HFF-Myc (cell line): ENCODE data around the gene ANP32B.
"Not testable (repeated sequence)": the region's sequence is repeated elsewhere in the genome, so short reads cannot be mapped to it uniquely, and the experiment has no call there.

Source experiments
- DNase-seq: peaks from one replicate; pipeline ENCODE4 v3.0.0-alpha.2; 2011; ENCODE audit warnings: low read depth; ENCODE audit errors: extremely low read depth
- H3K4me3 ChIP-seq: replicated peaks from 2 replicates; pipeline ENCODE4 v1.5.1; 2011; ENCODE audit warnings: low read depth, mild to moderate bottlenecking, control low read depth, low read length
- CTCF ChIP-seq: IDR thresholded peaks from 2 replicates; pipeline ENCODE4 v1.5.1; 2012; ENCODE audit warnings: mild to moderate bottlenecking, low read depth, low read length, control low read depth; ENCODE audit errors: missing control alignments

The ANP32B gene

GRCh38 chr9:97940741-97941140 is 42.4 kb upstream of the ANP32B start:
- TF ChIP-seq CTCF, result no peak
- DNase-seq, result no peak

GRCh38 chr9:97941323-97941722 is 41.8 kb upstream of the ANP32B start:
- H3K4me3 ChIP-seq, result no peak overlapping the region
- TF ChIP-seq CTCF, result no peak
- no peak for DNase-seq

More at GRCh38 chr9:97940741-97941140, 42.4 kb upstream of the ANP32B start:
- H3K4me3 ChIP-seq, result no peak overlapping the region

- no peak overlapping the region for H3K4me3 ChIP-seq
- TF ChIP-seq CTCF, result no peak
- DNase-seq, result no peak
These were observed 39.8 kb upstream of the ANP32B start for GRCh38 chr9:97943308-97943855.

- TF ChIP-seq CTCF, result no peak
- H3K4me3 ChIP-seq, result no peak overlapping the region
- no peak for DNase-seq
These were observed 38.5 kb upstream of the ANP32B start for GRCh38 chr9:97944612-97945011.

GRCh38 chr9:97945470-97945869 is 37.7 kb upstream of the ANP32B start:
- H3K4me3 ChIP-seq, DNase-seq: not testable (repeated sequence)

GRCh38 chr9:97947094-97947493 is 36.0 kb upstream of the ANP32B start:
- H3K4me3 ChIP-seq, DNase-seq: not testable (repeated sequence)

- not testable (repeated sequence) for DNase-seq, H3K4me3 ChIP-seq
These were observed 32.3 kb upstream of the ANP32B start for GRCh38 chr9:97950873-97951272.

- H3K4me3 ChIP-seq, result no peak overlapping the region
- peak; percentile 58 for TF ChIP-seq CTCF
- no peak for DNase-seq
These were observed 28.6 kb upstream of the ANP32B start for GRCh38 chr9:97954550-97954989.
